T1000 (cell line): ENCODE measurements around the gene GSTK1.

Experiments used
- DNase-seq: peaks from one replicate; lab custom pipeline; 2025; ENCODE audit warnings: mixed read lengths; lab: John Stamatoyannopoulos, UW

Gene GSTK1

DNA sequence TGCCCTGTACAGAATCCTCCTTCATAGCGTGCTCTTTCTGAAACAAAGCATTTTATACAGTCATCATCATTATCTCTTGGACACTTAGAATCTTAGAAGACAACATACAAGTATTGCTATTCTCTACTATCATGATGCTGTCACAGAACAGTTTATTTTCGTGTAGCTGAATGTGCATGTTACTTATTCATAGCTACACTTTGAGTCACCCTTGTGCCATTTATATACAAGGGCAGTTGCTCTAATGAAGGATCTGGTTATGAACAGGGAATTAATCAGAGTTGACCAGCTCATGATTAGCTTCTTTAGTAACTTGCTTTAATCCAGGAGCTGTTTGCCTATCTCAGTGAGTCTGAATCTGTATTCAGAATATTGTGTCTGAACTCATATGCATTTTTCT is 36.1 kb downstream of the GSTK1 start:
- no peak for DNase-seq

DNA sequence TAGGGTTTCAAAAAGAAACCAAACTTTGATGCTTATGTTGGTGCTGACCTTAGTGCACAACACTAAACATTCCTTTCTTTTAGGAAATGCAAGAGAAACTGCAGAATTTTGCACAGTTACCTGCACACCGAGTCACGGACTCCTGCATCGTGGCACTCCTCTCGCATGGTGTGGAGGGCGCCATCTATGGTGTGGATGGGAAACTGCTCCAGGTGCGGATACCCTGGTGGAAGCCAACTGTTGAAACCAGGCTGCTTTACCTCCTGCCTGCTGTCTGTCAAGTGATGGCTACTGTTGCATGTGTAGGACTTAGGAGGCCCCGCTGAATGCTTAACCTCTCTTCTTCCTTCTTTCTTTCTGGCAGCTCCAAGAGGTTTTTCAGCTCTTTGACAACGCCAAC is 36.6 kb downstream of the GSTK1 start:
- no peak for DNase-seq

DNA sequence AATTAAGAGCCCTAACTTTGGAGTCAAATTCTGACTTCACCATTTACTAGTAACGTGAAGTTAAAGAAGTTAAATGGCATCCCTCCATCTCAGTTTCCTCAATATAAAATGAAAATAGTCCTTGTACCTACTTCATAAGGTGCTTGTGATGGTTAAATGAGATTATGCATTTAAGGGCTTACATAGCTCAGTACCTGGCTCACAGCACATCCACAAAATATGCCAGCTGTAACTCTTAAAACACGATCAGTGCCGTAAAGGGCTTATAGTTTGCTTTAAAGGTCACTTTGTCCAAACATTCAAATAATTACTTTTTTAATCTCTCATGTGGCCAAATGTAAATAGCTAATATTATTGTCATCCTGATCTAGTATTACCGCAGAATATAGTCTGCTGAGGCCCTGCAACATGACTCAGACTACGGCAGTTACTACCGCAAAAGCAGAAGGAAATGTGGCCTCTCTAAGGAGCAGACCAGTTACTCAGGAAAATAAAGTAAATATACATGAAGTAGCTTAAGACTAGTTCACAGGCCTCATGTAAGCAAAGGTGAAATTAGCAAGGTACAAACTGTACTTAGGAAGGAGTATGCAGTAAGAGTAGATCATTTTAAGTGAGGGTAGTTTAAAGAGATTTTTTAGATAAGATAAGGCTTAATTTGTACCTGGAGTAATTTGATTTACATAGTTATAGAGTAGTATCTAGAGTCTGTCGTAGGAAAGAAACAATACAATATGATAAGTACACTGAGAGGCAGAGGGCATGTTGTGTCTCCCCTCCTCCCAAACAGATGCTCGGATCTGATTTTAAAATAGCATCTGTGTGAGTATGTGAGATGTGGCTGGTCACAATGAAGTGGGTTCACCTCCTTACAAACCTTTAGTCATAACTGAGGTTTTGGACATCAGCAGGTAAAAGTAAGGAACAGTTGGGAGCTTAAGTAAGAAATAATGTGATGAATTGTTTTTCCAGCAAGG is 38.0 kb downstream of the GSTK1 start:
- peak; percentile 1 for DNase-seq

DNA sequence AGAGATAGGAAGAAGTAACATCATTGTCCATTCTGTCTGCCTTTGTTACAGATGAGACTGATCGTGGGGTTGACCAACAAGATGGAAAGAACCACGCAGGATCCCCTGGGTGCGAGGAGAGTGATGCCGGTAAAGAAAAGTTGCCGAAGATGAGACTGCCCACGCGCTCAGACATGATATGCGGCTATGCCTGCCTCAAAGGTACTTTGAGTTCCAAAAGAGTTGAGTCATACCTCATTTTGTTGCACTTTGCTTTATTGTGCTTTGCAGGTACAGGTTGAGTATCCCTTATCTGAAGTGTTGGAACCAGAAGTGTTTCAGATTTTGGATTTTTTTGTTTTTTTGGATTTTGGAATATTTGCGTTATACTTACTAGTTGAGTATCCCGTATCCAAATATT is 40.5 kb downstream of the GSTK1 start:
- no peak for DNase-seq

DNA sequence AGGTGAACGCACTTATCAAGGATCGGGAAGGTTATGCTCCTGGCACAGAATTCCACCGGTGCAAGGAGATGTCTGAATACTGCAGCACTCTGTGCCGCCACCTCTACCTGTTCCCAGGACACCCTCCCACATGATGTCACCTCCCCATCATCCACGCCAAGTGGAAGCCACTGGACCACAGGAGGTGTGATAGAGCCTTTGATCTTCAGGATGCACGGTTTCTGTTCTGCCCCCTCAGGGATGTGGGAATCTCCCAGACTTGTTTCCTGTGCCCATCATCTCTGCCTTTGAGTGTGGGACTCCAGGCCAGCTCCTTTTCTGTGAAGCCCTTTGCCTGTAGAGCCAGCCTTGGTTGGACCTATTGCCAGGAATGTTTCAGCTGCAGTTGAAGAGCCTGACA is 41.7 kb downstream of the GSTK1 start:
- DNase-seq: no peak

DNA sequence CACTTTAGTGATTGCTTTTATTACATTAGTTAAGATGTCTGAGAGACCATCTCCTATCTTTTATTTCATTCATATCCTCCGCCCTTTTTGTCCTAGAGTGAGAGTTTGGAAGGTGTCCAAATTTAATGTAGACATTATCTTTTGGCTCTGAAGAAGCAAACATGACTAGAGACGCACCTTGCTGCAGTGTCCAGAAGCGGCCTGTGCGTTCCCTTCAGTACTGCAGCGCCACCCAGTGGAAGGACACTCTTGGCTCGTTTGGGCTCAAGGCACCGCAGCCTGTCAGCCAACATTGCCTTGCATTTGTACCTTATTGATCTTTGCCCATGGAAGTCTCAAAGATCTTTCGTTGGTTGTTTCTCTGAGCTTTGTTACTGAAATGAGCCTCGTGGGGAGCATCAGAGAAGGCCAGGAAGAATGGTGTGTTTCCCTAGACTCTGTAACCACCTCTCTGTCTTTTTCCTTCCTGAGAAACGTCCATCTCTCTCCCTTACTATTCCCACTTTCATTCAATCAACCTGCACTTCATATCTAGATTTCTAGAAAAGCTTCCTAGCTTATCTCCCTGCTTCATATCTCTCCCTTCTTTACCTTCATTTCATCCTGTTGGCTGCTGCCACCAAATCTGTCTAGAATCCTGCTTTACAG is 42.3 kb downstream of the GSTK1 start:
- DNase-seq: no peak

DNA sequence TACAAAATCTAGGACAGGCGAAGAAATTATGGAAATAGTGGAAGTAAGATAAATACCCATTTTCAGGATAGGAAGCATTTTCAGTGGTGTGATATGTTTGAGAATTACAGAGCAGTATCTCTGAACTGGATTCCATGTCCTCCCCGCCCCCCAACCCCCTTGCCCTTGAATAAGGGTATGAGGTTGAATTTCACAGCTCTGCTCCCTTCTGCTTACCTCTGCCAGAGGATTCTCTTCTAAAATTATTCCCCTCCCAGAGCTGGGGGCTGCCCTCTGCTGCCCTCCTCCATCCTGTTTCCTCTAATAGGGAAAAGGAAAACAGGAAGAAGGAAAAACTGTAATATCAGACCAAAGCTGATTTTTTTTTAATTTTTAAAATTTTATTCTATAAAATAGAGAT is 45.4 kb downstream of the GSTK1 start:
- DNase-seq: no peak

DNA sequence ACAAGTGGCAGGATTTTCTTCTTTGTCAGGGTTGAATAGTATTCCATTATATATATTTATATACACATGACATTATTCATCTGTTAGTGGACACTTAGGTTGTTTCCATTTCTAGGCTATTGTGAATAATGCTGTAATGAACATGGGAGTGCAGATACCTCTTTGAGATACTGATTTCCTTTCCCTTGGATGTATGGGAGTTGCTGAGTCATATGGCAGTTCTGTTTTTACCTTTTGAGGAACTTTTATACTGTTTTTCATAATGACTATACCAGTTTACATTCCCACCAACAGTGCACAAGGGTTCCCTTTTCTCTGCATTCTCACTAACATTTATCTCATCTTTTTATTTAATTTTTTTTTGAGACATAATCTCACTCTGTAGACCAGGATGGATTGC is 50.9 kb downstream of the GSTK1 start:
- no peak for DNase-seq

DNA sequence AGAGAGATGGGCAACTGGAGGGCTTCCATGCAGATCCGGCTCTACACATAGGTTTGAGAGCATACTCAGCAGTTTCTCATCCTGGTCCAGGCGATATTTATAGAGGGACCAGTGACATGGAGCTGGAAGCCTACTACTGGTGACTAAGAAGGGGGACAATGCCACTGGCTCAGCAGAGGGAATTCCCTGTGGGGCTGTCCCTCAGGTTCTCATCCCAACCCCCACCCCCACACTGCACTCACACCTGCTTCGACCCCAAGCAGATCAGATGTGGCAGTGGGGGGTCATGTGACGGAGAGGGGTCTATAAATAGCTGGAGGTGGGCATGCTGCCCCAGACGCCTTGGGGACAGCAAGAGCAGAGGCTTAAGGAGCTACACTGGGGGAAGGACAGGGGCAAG is 52.5 kb downstream of the GSTK1 start, which contains the start of gene CLCN1:
CLCN1 (plus strand) TSS at position 336 of the 400 bp plus-strand sequence. CDS start 102 bp downstream, outside the sequence.
- DNase-seq: no peak

DNA sequence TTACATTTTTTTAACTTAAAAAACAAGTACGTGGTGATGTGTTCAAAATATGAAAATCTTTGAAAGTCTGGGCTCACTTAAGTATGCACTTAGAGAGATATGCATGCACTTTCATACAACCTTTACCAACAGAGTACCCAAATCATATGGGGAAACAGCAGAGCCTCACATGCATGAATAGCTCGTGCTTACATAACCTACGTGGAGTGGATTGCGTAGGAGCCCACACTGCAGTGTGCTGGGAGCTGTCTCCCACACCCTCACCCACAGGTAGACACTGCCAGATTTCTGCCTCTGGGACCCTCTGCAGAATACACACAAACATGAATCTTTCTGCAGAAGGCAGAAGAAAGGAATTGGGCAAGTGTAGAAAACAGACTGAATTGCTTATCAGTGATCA is 53.3 kb downstream of the GSTK1 start:
- no peak for DNase-seq

DNA sequence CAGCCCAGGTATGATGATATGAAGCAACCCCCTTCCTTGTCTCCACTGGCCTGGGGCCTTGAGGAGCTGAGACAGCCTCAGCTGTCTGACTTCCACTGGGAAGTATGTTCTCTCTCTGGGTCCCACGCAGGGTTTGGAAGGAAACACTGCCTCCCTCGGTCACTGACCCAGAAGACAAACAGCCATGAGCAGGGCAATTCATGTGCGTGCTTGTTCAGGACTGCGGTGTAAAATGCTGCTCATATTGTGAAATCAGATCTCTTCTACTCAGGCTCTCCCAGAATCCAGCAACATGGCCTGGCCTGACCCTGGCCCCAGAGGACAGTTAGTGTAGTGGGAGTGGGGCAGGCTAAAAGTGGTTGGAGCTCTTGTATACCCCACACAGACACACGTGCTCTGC is 55.4 kb downstream of the GSTK1 start:
- no peak for DNase-seq
